ENCODE data around the gene TMOD1.
"Not testable (repeated sequence)": the region's sequence is repeated elsewhere in the genome, so short reads cannot be mapped to it uniquely, and the experiment has no call there.

TMOD1 gene

GRCh38 chr9:97601228-97601898, 99.9 kb downstream of the TMOD1 start:
- DNase-seq, result no peak

- DNase-seq, result no peak
Observed at GRCh38 chr9:97602430-97602829, 101.0 kb downstream of the TMOD1 start.

GRCh38 chr9:97604901-97605645, 103.6 kb downstream of the TMOD1 start:
- no peak for DNase-seq

- peak; percentile 71 for DNase-seq
Observed at GRCh38 chr9:97615439-97616072, 114.1 kb downstream of the TMOD1 start.

DNA sequence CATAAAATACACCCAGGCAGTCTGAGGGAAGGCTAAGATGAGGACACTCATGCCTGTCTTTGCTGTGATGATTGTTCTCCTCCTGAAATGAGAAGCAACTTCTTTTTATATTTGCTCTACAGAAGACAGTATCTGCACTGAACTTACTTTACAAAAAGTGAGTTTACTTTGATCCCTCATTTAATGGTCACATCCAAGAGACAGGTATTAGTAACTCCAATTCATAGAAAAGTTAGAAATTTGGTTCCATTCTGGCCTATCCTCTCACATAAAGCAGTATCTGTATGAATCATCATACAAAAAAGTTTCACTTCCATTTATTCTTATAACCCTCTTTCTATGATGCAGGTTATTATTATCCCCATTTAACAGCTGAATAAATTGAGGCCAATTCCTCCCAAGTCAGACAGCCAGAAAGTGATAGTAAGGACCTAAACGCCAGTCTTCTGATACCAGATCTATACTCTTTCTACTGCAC, 116.5 kb downstream of the TMOD1 start:
- DNase-seq, result no peak

- not testable (repeated sequence) for DNase-seq
Observed at GRCh38 chr9:97620063-97620462, 118.6 kb downstream of the TMOD1 start.

DNA sequence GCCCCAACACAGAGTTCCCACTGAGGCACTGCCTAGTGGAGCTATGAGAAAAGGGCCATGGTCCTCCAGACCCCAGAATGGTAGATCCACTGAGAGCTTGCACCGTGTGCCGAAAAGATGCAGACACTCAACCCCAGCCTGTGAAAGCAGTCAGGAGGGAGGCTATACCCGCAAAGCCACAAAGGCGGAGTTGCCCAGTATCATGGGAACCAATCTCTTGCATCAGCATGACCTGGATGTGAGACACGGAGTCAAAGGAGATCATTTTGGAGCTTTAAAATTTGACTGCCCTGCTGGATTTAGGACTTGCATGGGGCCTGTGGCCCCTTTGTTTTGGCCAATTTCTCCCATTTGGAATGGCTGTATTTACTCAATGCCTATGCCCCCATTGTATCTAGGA, 121.0 kb downstream of the TMOD1 start:
- DNase-seq, result not testable (repeated sequence)

GRCh38 chr9:97623946-97624345, 122.5 kb downstream of the TMOD1 start:
- no peak for DNase-seq

DNA sequence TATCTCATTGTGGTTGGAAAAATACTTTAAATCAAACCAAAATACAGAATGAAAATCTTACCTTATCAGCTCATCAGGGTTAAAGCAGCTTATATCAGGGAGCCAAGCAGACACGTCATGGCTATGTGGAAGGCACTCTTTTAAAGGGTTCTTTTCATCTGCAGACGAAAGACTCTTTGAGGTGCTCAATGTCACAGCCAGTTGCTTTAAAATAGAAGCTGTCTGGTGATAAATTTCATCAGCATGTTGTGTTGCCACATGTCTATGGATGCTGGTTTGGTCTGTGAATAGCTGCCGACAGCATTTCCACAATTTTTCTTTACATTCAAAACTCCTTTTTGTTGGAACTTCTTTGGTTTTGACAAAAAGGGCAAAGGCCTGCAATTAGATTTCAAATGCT, 124.2 kb downstream of the TMOD1 start:
- DNase-seq, result no peak

DNA sequence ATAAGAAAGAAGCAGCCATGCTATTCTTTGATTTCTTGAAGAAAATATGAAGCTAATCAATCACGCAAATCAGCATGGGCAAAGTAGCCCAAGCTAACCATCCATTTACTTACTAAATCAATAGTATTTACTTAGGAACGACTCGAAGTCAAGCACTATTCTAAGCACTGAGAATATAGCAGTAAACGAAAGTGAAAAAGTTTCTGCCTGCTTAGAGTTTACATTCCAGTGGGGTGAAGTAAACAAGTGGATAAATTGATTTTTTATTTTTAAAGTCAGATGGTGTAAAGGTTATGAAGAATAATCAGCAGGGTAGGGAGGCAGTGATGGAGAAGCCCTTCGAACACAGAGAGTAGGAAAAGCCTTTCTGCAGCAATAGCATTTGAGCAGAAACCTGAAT, 126.2 kb downstream of the TMOD1 start:
- no peak for DNase-seq

- no peak for DNase-seq
Observed at GRCh38 chr9:97628668-97629067, 127.2 kb downstream of the TMOD1 start.

DNA sequence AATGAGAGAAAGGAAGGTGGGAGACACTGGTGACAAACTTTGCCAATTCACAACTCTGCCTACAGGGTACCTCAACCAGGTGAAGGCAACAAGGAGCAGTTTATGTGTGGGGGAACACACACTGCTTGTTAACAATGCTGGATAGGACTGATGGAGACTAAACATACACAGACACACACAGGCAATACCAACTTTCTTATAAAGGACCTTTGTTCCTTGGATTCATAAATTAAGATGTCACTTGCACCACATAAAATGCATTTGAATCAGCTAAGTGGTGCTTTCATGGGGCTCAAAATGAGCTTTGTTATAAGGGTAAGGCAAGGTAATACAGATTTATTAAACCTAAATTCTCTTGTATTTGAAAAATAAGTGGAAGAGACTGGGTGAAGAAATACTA, 127.7 kb downstream of the TMOD1 start:
- DNase-seq, result no peak

GRCh38 chr9:97630591-97630990, 129.1 kb downstream of the TMOD1 start:
- DNase-seq, result no peak

- DNase-seq, result peak; percentile 83
Observed at GRCh38 chr9:97632248-97632984, 130.9 kb downstream of the TMOD1 start.

- peak; percentile 99 for DNase-seq
Observed at GRCh38 chr9:97632985-97633858, 131.8 kb downstream of the TMOD1 start, which contains the start of the genes NCBP1 and TSTD2. Gene NCBP1, plus strand, starts transcription at chr9:97633821. Its CDS starts 61 bp downstream, at chr9:97633882. Gene TSTD2, minus strand, starts transcription at chr9:97633368. Its CDS starts 5,806 bp downstream, at chr9:97627562.

- DNase-seq, result peak; percentile 52
Observed at GRCh38 chr9:97633859-97634490, 132.5 kb downstream of the TMOD1 start.

GRCh38 chr9:97635026-97635425, 133.6 kb downstream of the TMOD1 start:
- DNase-seq, result no peak

- peak; percentile 42 for DNase-seq
Observed at GRCh38 chr9:97636903-97637302, 135.4 kb downstream of the TMOD1 start.

GRCh38 chr9:97638666-97639065, 137.2 kb downstream of the TMOD1 start:
- DNase-seq, result peak; percentile 16

GRCh38 chr9:97640325-97640724, 138.9 kb downstream of the TMOD1 start:
- peak; percentile 3 for DNase-seq

DNA sequence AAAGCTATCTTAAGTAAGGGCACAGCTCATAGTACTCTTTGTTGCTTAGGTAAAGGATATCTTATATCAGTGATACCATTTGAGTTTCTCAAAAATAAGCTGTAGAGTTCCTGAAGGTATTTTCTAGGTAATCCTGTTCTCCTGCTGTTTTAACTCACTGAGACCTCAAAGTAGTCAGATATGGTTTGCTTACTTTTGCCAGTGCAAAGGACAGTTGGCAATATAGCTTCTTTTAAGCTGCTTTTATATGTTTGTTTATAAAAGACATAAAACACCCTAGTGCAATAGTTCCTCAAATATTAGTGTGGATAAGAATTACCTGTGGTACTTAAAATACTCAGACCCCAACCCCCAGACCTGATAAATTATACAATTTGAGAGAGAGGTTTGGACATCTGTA, 144.3 kb downstream of the TMOD1 start:
- no peak for DNase-seq

All from NCI-H82 (cell line).